NB4 (cell line): ENCODE data around the gene ARHGAP23.

Experiments
- DNase-seq: peaks from one replicate; pipeline ENCODE4 v3.0.0; 2010; ENCODE audit warnings: low read depth
- H3K4me3 ChIP-seq: one replicate; pipeline ENCODE4 v1.5.1; 2011; ENCODE audit warnings: mild to moderate bottlenecking, low read depth, low read length, moderate library complexity
- MYC ChIP-seq: IDR thresholded peaks from 2 replicates; pipeline ENCODE4 v1.6.1; 2011; ENCODE audit warnings: low read depth, low read length
- POLR2A ChIP-seq: IDR thresholded peaks from 2 replicates; pipeline ENCODE4 v1.6.1; 2011; ENCODE audit warnings: mild to moderate bottlenecking; ENCODE audit not compliant: insufficient read length; ENCODE audit errors: extremely low read depth
- TF ChIP-seq, protein P1 (sequence below): IDR thresholded peaks from 2 replicates; pipeline ENCODE4 v1.6.1; 2011; ENCODE audit warnings: low read depth, low read length
- TF ChIP-seq, protein P2 (sequence below): IDR thresholded peaks from one replicate; pipeline ENCODE4 v1.5.1; 2012; ENCODE audit warnings: low read depth, low read length

The ARHGAP23 gene

GRCh38 chr17:38556239-38556638 lies 128.0 kb downstream of the ARHGAP23 start:
- peak; percentile 72 for DNase-seq
- H3K4me3 ChIP-seq = no peak overlapping the region
- TF ChIP-seq, protein P1, sequence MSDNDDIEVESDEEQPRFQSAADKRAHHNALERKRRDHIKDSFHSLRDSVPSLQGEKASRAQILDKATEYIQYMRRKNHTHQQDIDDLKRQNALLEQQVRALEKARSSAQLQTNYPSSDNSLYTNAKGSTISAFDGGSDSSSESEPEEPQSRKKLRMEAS = peak; percentile 8; the same call in 1 of the 2 replicates
- TF ChIP-seq, protein P2, sequence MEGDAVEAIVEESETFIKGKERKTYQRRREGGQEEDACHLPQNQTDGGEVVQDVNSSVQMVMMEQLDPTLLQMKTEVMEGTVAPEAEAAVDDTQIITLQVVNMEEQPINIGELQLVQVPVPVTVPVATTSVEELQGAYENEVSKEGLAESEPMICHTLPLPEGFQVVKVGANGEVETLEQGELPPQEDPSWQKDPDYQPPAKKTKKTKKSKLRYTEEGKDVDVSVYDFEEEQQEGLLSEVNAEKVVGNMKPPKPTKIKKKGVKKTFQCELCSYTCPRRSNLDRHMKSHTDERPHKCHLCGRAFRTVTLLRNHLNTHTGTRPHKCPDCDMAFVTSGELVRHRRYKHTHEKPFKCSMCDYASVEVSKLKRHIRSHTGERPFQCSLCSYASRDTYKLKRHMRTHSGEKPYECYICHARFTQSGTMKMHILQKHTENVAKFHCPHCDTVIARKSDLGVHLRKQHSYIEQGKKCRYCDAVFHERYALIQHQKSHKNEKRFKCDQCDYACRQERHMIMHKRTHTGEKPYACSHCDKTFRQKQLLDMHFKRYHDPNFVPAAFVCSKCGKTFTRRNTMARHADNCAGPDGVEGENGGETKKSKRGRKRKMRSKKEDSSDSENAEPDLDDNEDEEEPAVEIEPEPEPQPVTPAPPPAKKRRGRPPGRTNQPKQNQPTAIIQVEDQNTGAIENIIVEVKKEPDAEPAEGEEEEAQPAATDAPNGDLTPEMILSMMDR = no peak

GRCh38 chr17:38557396-38557795 lies 129.1 kb downstream of the ARHGAP23 start:
- no peak for TF ChIP-seq POLR2A
- TF ChIP-seq, protein P1 = no peak
- TF ChIP-seq, protein P2 = no peak
- H3K4me3 ChIP-seq = no peak overlapping the region
- DNase-seq = no peak

DNA sequence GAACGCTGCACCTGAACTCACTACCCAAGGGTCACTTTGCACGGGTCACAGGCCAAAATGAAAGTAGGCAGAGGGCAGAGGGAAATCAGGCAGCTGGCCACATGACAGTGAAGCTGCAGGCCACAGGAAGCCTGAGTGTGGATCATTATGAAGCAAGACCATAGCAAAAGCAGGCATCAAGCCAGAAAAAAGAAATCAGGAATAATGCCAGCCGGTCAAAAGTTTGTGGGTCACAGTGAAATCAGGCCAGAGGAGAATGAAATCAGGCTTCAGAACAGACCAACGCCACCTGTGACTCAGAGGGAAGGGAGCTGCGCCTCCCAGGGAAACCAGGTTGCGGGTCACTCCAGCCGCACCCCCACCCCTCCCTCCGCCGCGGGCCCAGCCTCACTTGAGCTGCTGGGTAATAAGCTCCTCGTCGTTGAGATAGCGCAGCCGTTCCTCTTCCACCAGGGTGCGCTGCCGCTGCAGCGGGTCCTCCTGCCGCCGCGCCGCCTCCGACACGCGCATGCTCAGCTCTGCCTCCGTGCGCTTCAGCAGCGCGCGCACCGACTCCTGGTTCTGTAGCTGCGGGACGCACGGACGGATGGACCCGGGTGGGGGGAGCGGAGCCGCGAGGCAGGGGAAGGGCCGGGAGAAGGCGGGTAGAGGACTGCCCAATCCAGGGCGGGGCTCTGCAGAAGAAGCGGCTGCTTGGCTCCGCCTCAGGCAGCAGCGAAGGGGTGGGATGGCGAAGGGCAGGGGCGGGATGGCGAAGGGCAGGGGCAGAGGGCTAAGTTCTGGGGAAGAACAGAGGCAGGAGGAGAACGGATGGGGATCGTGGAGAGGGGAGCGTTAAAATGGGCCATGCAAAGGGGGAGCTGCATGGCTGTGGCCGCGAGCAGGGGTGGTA lies 129.8 kb downstream of the ARHGAP23 start:
- peak overlapping the region; percentile 39 for H3K4me3 ChIP-seq
- peak; percentile 94 for DNase-seq
- TF ChIP-seq MYC = no peak
- TF ChIP-seq, protein P1 = 0 out of 2 replicates have a peak, but pooled peaks have one; percentile 15
- TF ChIP-seq, protein P2 = peak; percentile 85

GRCh38 chr17:38558728-38559050 lies 130.4 kb downstream of the ARHGAP23 start:
- TF ChIP-seq MYC (no peak), POLR2A (no peak)
- TF ChIP-seq, protein P2 = no peak
- TF ChIP-seq, protein P1 = no peak
- H3K4me3 ChIP-seq = peak overlapping the region; percentile 39
- no peak for DNase-seq

- DNase-seq = peak; percentile 90
- TF ChIP-seq, protein P1 = peak; percentile 34; the same call in 1 of the 2 replicates
- TF ChIP-seq MYC = no peak
- no peak for TF ChIP-seq POLR2A
- H3K4me3 ChIP-seq = no peak overlapping the region
These were observed 131.0 kb downstream of the ARHGAP23 start for GRCh38 chr17:38559051-38559879.

DNA sequence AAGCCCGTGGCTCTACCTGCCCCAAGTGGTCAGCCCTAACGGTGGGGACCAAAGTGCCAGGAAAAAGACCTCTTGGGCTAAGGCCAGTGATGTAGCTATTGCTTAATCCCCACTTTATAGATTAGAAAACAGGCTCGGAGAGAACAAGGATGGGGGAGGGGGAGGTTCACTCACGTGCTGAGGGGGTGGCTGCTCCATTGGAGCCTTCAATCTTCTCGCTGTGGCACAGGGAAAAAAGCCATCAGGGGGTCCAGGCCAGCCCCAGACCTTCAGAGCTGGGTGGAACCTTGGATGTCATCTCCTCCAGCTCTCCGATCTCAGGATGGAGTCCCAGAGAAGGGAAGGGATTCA lies 131.6 kb downstream of the ARHGAP23 start:
- no peak for TF ChIP-seq POLR2A
- TF ChIP-seq, protein P2 = no peak
- TF ChIP-seq, protein P1 = no peak
- no peak for TF ChIP-seq MYC
- no peak for DNase-seq
- H3K4me3 ChIP-seq = no peak overlapping the region
